ENCODE results near the gene LIPC.

Gene LIPC

GRCh38 chr15:58475573-58476524 lies 44.1 kb downstream of the LIPC start:
- no peak for DNase-seq (ENCODE audit: low read depth in 2 of 2)

- no peak for DNase-seq (ENCODE audit: low read depth in 2 of 2)
Measured at GRCh38 chr15:58476525-58477162, 44.9 kb downstream of the LIPC start.

- DNase-seq (ENCODE audit: low read depth in 2 of 2): no peak
Measured at GRCh38 chr15:58477170-58477569, 45.4 kb downstream of the LIPC start.

- no peak for DNase-seq (ENCODE audit: low read depth in 2 of 2)
Measured at GRCh38 chr15:58478035-58478434, 46.2 kb downstream of the LIPC start.

- DNase-seq (ENCODE audit: low read depth in 2 of 2): no peak
Measured at GRCh38 chr15:58478579-58478978, 46.8 kb downstream of the LIPC start.

GRCh38 chr15:58479941-58480340 lies 48.1 kb downstream of the LIPC start:
- no peak for DNase-seq (ENCODE audit: low read depth in 2 of 2)

- DNase-seq (ENCODE audit: low read depth in 2 of 2): no peak
Measured at GRCh38 chr15:58483376-58483775, 51.6 kb downstream of the LIPC start.

GRCh38 chr15:58484791-58485600 lies 53.2 kb downstream of the LIPC start:
- DNase-seq (ENCODE audit: low read depth in 2 of 2): peak; percentile 15 to 24

GRCh38 chr15:58486062-58486461 lies 54.3 kb downstream of the LIPC start:
- DNase-seq (ENCODE audit: low read depth in 2 of 2): no peak

GRCh38 chr15:58486564-58486963 lies 54.8 kb downstream of the LIPC start:
- DNase-seq (ENCODE audit: low read depth in 2 of 2): no peak

- DNase-seq (ENCODE audit: low read depth in 2 of 2): no peak
Measured at GRCh38 chr15:58487041-58487723, 55.4 kb downstream of the LIPC start.

GRCh38 chr15:58487724-58488120 lies 55.9 kb downstream of the LIPC start:
- DNase-seq (ENCODE audit: low read depth in 2 of 2): no peak

GRCh38 chr15:58489289-58490085 lies 57.7 kb downstream of the LIPC start:
- no peak for DNase-seq (ENCODE audit: low read depth in 2 of 2)

GRCh38 chr15:58490086-58490887 lies 58.5 kb downstream of the LIPC start:
- no peak for DNase-seq (ENCODE audit: low read depth in 2 of 2)

- DNase-seq (ENCODE audit: low read depth in 2 of 2): no peak
Measured at GRCh38 chr15:58490888-58491473, 59.2 kb downstream of the LIPC start.

- no peak for DNase-seq (ENCODE audit: low read depth in 2 of 2)
Measured at GRCh38 chr15:58491499-58492202, 59.9 kb downstream of the LIPC start.

GRCh38 chr15:58492661-58493397 lies 61.0 kb downstream of the LIPC start:
- no peak for DNase-seq (ENCODE audit: low read depth in 2 of 2)

GRCh38 chr15:58494567-58494966 lies 62.8 kb downstream of the LIPC start:
- no peak for DNase-seq (ENCODE audit: low read depth in 2 of 2)

All from stimulated activated CD8-positive, alpha-beta memory T cell treated with anti-CD3 and anti-CD28 coated beads, Interleukin-7, amount 100 ng/mL, for 4 hours (primary cell).